ENCODE results near the gene NUP210. TPM values are rescaled to one million over a fixed set of nuclear protein-coding genes. Genes with fewer than 3 reads are reported as not detected.

The NUP210 gene
- total RNA-seq, 1 donor from 2014 or later = 164 TPM

- H3K27me3 Mint-ChIP-seq = no peaks in the 10 kb centered on the region
- DNase-seq = no peak
- H3K4me3 Mint-ChIP-seq = no peak overlapping the region
- H3K9me3 Mint-ChIP-seq = no peaks in the 10 kb centered on the region
- H3K4me1 Mint-ChIP-seq = no peaks in the 10 kb centered on the region
- H3K36me3 Mint-ChIP-seq (ENCODE audit: low read depth) = peaks cover 59% of the 10 kb centered on the region
- H3K27ac Mint-ChIP-seq = no peak overlapping the region
- intact Hi-C loops (cut with micrococcal nuclease) = no loop called here
Observed at GRCh38 chr3:13335503-13335902, 84.6 kb downstream of the NUP210 start.

GRCh38 chr3:13335059-13335458, 85.1 kb downstream of the NUP210 start:
- Mint-ChIP-seq H3K9me3 (no peaks in the 10 kb centered on the region), H3K4me1 (no peaks in the 10 kb centered on the region), H3K27ac (peak overlapping the region; percentile 51), H3K36me3 (ENCODE audit: low read depth) (peaks cover 60% of the 10 kb centered on the region), H3K4me3 (no peak overlapping the region), H3K27me3 (no peaks in the 10 kb centered on the region)
- DNase-seq = no peak
- intact Hi-C loops (cut with micrococcal nuclease) = no loop called here

- Mint-ChIP-seq H3K27me3 (no peaks in the 10 kb centered on the region), H3K36me3 (ENCODE audit: low read depth) (peaks cover 65% of the 10 kb centered on the region), H3K9me3 (no peaks in the 10 kb centered on the region), H3K27ac (no peak overlapping the region), H3K4me1 (no peaks in the 10 kb centered on the region), H3K4me3 (no peak overlapping the region)
- intact Hi-C loops (cut with micrococcal nuclease) = no loop called here
- DNase-seq = no peak
Observed at GRCh38 chr3:13333236-13333897, 86.8 kb downstream of the NUP210 start.

- no peaks in the 10 kb centered on the region for H3K4me1 Mint-ChIP-seq
- intact Hi-C loops (cut with micrococcal nuclease) = no loop called here
- no peak overlapping the region for H3K4me3 Mint-ChIP-seq
- no peaks in the 10 kb centered on the region for H3K9me3 Mint-ChIP-seq
- no peak overlapping the region for H3K27ac Mint-ChIP-seq
- H3K36me3 Mint-ChIP-seq (ENCODE audit: low read depth) = peaks cover 65% of the 10 kb centered on the region
- DNase-seq = no peak
- no peaks in the 10 kb centered on the region for H3K27me3 Mint-ChIP-seq
Observed at GRCh38 chr3:13332740-13333139, 87.4 kb downstream of the NUP210 start.

GRCh38 chr3:13332158-13332557, 88.0 kb downstream of the NUP210 start:
- intact Hi-C loops (cut with micrococcal nuclease) = no loop called here
- Mint-ChIP-seq H3K27ac (peak overlapping the region; percentile 37), H3K27me3 (no peaks in the 10 kb centered on the region), H3K4me1 (no peaks in the 10 kb centered on the region), H3K4me3 (no peak overlapping the region), H3K36me3 (ENCODE audit: low read depth) (peaks cover 66% of the 10 kb centered on the region), H3K9me3 (no peaks in the 10 kb centered on the region)
- no peak for DNase-seq

GRCh38 chr3:13329746-13330145, 90.4 kb downstream of the NUP210 start:
- no peaks in the 10 kb centered on the region for H3K27me3 Mint-ChIP-seq
- H3K4me1 Mint-ChIP-seq = no peaks in the 10 kb centered on the region
- intact Hi-C loops (cut with micrococcal nuclease) = no loop called here
- H3K27ac Mint-ChIP-seq = no peak overlapping the region
- no peaks in the 10 kb centered on the region for H3K9me3 Mint-ChIP-seq
- peaks cover 65% of the 10 kb centered on the region for H3K36me3 Mint-ChIP-seq (ENCODE audit: low read depth)
- no peak for DNase-seq
- H3K4me3 Mint-ChIP-seq = no peak overlapping the region

GRCh38 chr3:13325892-13326443, 94.2 kb downstream of the NUP210 start:
- no peak for DNase-seq
- Mint-ChIP-seq H3K36me3 (ENCODE audit: low read depth) (peaks cover 66% of the 10 kb centered on the region), H3K4me1 (no peaks in the 10 kb centered on the region), H3K27ac (no peak overlapping the region), H3K4me3 (no peak overlapping the region), H3K27me3 (no peaks in the 10 kb centered on the region), H3K9me3 (no peaks in the 10 kb centered on the region)
- intact Hi-C loops (cut with micrococcal nuclease) = no loop called here

GRCh38 chr3:13324835-13325501, 95.2 kb downstream of the NUP210 start:
- intact Hi-C loops (cut with micrococcal nuclease) = no loop called here

GRCh38 chr3:13323822-13324221, 96.3 kb downstream of the NUP210 start:
- no peak overlapping the region for H3K4me3 Mint-ChIP-seq
- peaks cover 64% of the 10 kb centered on the region for H3K36me3 Mint-ChIP-seq (ENCODE audit: low read depth)
- H3K27ac Mint-ChIP-seq = no peak overlapping the region
- no peak for DNase-seq
- H3K27me3 Mint-ChIP-seq = no peaks in the 10 kb centered on the region
- no peaks in the 10 kb centered on the region for H3K4me1 Mint-ChIP-seq
- no peaks in the 10 kb centered on the region for H3K9me3 Mint-ChIP-seq
- intact Hi-C loops (cut with micrococcal nuclease) = no loop called here

More at GRCh38 chr3:13324835-13325501, 95.2 kb downstream of the NUP210 start:
- H3K4me3 Mint-ChIP-seq = no peak overlapping the region
- peaks cover 65% of the 10 kb centered on the region for H3K36me3 Mint-ChIP-seq (ENCODE audit: low read depth)
- H3K27me3 Mint-ChIP-seq = no peaks in the 10 kb centered on the region
- no peaks in the 10 kb centered on the region for H3K9me3 Mint-ChIP-seq
- H3K27ac Mint-ChIP-seq = no peak overlapping the region
- no peaks in the 10 kb centered on the region for H3K4me1 Mint-ChIP-seq
- DNase-seq = no peak

GRCh38 chr3:13322324-13322723, 97.8 kb downstream of the NUP210 start:
- intact Hi-C loops (cut with micrococcal nuclease) = no loop called here

GRCh38 chr3:13319564-13320220, 100.4 kb downstream of the NUP210 start:
- H3K4me3 Mint-ChIP-seq = no peak overlapping the region
- peaks cover 71% of the 10 kb centered on the region for H3K36me3 Mint-ChIP-seq (ENCODE audit: low read depth)
- intact Hi-C loops (cut with micrococcal nuclease) = no loop called here
- no peaks in the 10 kb centered on the region for H3K27me3 Mint-ChIP-seq
- no peaks in the 10 kb centered on the region for H3K9me3 Mint-ChIP-seq
- no peak overlapping the region for H3K27ac Mint-ChIP-seq
- H3K4me1 Mint-ChIP-seq = no peaks in the 10 kb centered on the region
- DNase-seq = no peak

More at GRCh38 chr3:13322324-13322723, 97.8 kb downstream of the NUP210 start:
- Mint-ChIP-seq H3K4me1 (no peaks in the 10 kb centered on the region), H3K4me3 (no peak overlapping the region), H3K27me3 (no peaks in the 10 kb centered on the region), H3K9me3 (no peaks in the 10 kb centered on the region), H3K27ac (no peak overlapping the region), H3K36me3 (ENCODE audit: low read depth) (peaks cover 63% of the 10 kb centered on the region)
- DNase-seq = no peak

GRCh38 chr3:13318626-13319470, 101.3 kb downstream of the NUP210 start:
- no peak for DNase-seq
- Mint-ChIP-seq H3K36me3 (ENCODE audit: low read depth) (peaks cover 71% of the 10 kb centered on the region), H3K27ac (no peak overlapping the region)

GRCh38 chr3:13317596-13318320, 102.4 kb downstream of the NUP210 start:
- peaks cover 66% of the 10 kb centered on the region for H3K36me3 Mint-ChIP-seq (ENCODE audit: low read depth)
- no peak overlapping the region for H3K4me3 Mint-ChIP-seq
- intact Hi-C loops (cut with micrococcal nuclease) = no loop called here
- H3K27me3 Mint-ChIP-seq = no peaks in the 10 kb centered on the region
- no peaks in the 10 kb centered on the region for H3K4me1 Mint-ChIP-seq
- no peaks in the 10 kb centered on the region for H3K9me3 Mint-ChIP-seq
- H3K27ac Mint-ChIP-seq = peak overlapping the region; percentile 3
- no peak for DNase-seq

More at GRCh38 chr3:13318626-13319470, 101.3 kb downstream of the NUP210 start:
- H3K4me1 Mint-ChIP-seq = no peaks in the 10 kb centered on the region
- intact Hi-C loops (cut with micrococcal nuclease) = no loop called here
- no peak overlapping the region for H3K4me3 Mint-ChIP-seq
- no peaks in the 10 kb centered on the region for H3K27me3 Mint-ChIP-seq
- H3K9me3 Mint-ChIP-seq = no peaks in the 10 kb centered on the region

Measured in activated CD4-positive, alpha-beta T cell treated with anti-CD3 and anti-CD28 coated beads, Interleukin-2, amount 10 ng/mL, durations not matched to agents 24 days and 14 days (primary cell).